Thoracic aorta (tissue), 2 donors: ENCODE data around the gene ESM1. TPM values are rescaled to one million over a fixed set of nuclear protein-coding genes. Genes with fewer than 3 reads are reported as not detected.

Source experiments
- ATAC-seq: fragments of 150-250 bp; one replicate; pipeline ENCODE4 v1.8.0; 2017; ENCODE audit warnings: low read depth; ENCODE audit not compliant: insufficient number of reproducible peaks, low FRiP score
- DNase-seq: peaks from one replicate; pipeline ENCODE4 v3.0.0-alpha.2; 2020; ENCODE audit warnings: low spot score
- H3K27ac ChIP-seq, 2 donors: fragments of 200-600 bp; sonication (generic); 1 replicate in 1 of 2; 2 replicates in 1 of 2; pipeline ENCODE4 v1.5.1; 2016; ENCODE audit warnings: mild to moderate bottlenecking in 2 of 2, moderate library complexity in 2 of 2
- H3K27me3 ChIP-seq: fragments of 200-600 bp; sonication (generic); replicated peaks from 2 replicates; pipeline ENCODE4 v1.6.0; 2016; ENCODE audit warnings: mild to moderate bottlenecking; ENCODE audit not compliant: insufficient read depth
- H3K36me3 ChIP-seq: fragments of 200-600 bp; sonication (generic); one replicate; pipeline ENCODE4 v1.5.1; 2016
- H3K4me1 ChIP-seq, 2 donors: fragments of 200-600 bp; sonication (generic); 1 replicate in 1 of 2; 2 replicates in 1 of 2; pipeline versions ENCODE4 v1.5.1 to v1.6.0; 2016; ENCODE audit warnings: low read depth in 2 of 2, mild to moderate bottlenecking in 1 of 2; ENCODE audit not compliant: control insufficient read depth in 1 of 2
- H3K4me3 ChIP-seq: fragments of 200-600 bp; sonication (generic); 2 replicates; pipeline ENCODE4 v1.5.1; 2016; ENCODE audit warnings: mild to moderate bottlenecking
- H3K9me3 ChIP-seq: fragments of 200-600 bp; sonication (generic); 2 replicates; pipeline ENCODE4 v1.5.1; 2016
- CTCF ChIP-seq: fragments of 200-600 bp; sonication (generic); IDR thresholded peaks from one replicate; pipeline ENCODE4 v1.5.1; 2019; ENCODE audit warnings: antibody characterized with exemption
- total RNA-seq, 2 donors: library from RNA; depleted of rRNA; stranded (reverse); fragments of >200 nt; gene quantifications; one replicate each; pipeline versions ENCODE4 v1.1.0 to v1.2.3, GENCODE V29; 2016

ESM1 gene
- total RNA-seq, 2 donors from 2014 or later, result 1.8 to 3.9 TPM

GRCh38 chr5:54930736-54931135 is 54.7 kb downstream of the ESM1 start:
- H3K4me1 ChIP-seq, result no peaks in the 10 kb centered on the region
- peaks cover 4% of the 10 kb centered on the region for H3K9me3 ChIP-seq
- no peak overlapping the region for H3K4me3 ChIP-seq
- no peaks in the 10 kb centered on the region for H3K36me3 ChIP-seq
- no peak for ATAC-seq
- no peak overlapping the region for H3K27ac ChIP-seq
- DNase-seq, result no peak
- TF ChIP-seq CTCF, result no peak
- H3K27me3 ChIP-seq, result no peaks in the 10 kb centered on the region

Other genes with a start within 250 kb of the ESM1 start
- gene GZMK, start 38.7 kb upstream of the ESM1 start, total RNA-seq, result 1 to 10 TPM; 2.3 to 4.1 TPM
- gene GZMA, start 117.1 kb upstream of the ESM1 start, total RNA-seq, result 1 to 10 TPM; 1.1 to 1.6 TPM
- 10 to 100 TPM; 39.2 to 52.8 TPM for gene GPX8, start 174.6 kb upstream of the ESM1 start, total RNA-seq
- not detected for gene CDC20B, start 187.6 kb upstream of the ESM1 start, total RNA-seq
- gene MCIDAS, start 241.7 kb upstream of the ESM1 start, total RNA-seq, result not detected
- under 1 TPM; 0.35 to 0.95 TPM for gene CCNO, start 248.0 kb upstream of the ESM1 start, total RNA-seq